ENCODE results near the gene CDADC1. TPM values are rescaled to one million over a fixed set of nuclear protein-coding genes. Genes with fewer than 3 reads are reported as not detected.

Gene CDADC1
- total and polyA plus RNA-seq, 2 donors (not counting 1 experiment from before 2014, with no cell fraction given), result 6.1 to 6.6 TPM

GRCh38 chr13:49241296-49241695 is 6.4 kb upstream of the CDADC1 start:
- H3K9ac ChIP-seq (ENCODE audit: insufficient read depth, low read length), result no peak overlapping the region
- H3K27me3 ChIP-seq (ENCODE audit: control insufficient read depth, insufficient read depth, low read length), result no peaks in the 10 kb centered on the region
- H3K79me2 ChIP-seq (ENCODE audit: control insufficient read depth, insufficient read depth, low read length), result no peaks in the 10 kb centered on the region
- no peak overlapping the region for H2AFZ ChIP-seq (ENCODE audit: low read length)
- H3K4me1 ChIP-seq (ENCODE audit: control insufficient read depth, extremely low read depth, insufficient read depth, low read length), result no peaks in the 10 kb centered on the region
- no peaks in the 10 kb centered on the region for H3K9me3 ChIP-seq (ENCODE audit: control insufficient read depth, insufficient read depth, low read depth, low read length)
- H3K4me2 ChIP-seq (ENCODE audit: extremely low read depth, insufficient read depth, low read length), result no peak overlapping the region
- DNase-seq (ENCODE audit: low read depth in 2 of 2), result no peak
- no peak overlapping the region for H3K4me3 ChIP-seq (replicated peaks in 1 of 4; ENCODE audit: control extremely low read depth in 1 of 4, insufficient read depth in 1 of 4, low read depth in 3 of 4, low read length in 4 of 4)
- no peaks in the 10 kb centered on the region for H3K36me3 ChIP-seq (ENCODE audit: control insufficient read depth, insufficient read depth, low read length)
- H4K20me1 ChIP-seq (ENCODE audit: control insufficient read depth, extremely low read depth, insufficient read depth, low read length), result no peaks in the 10 kb centered on the region
- no peak overlapping the region for H3K27ac ChIP-seq (ENCODE audit: insufficient read depth, low read length)
- no peak for TF ChIP-seq EZH2 (IDR thresholded peaks at IDR 0.05; ENCODE audit: low read length, missing control alignments)
- no peak for TF ChIP-seq CTCF (conservative IDR thresholded peaks at IDR 0.05 in 1 of 2, IDR thresholded peaks at IDR 0.05 in 1 of 2; ENCODE audit: low read depth in 1 of 2, low read length in 2 of 2)

- H2AFZ ChIP-seq (ENCODE audit: low read length), result no peak overlapping the region
- TF ChIP-seq EZH2 (IDR thresholded peaks at IDR 0.05; ENCODE audit: low read length, missing control alignments) (no peak), CTCF (conservative IDR thresholded peaks at IDR 0.05 in 1 of 2, IDR thresholded peaks at IDR 0.05 in 1 of 2; ENCODE audit: low read depth in 1 of 2, low read length in 2 of 2) (no peak)
- no peak overlapping the region for H3K4me3 ChIP-seq (replicated peaks in 1 of 4; ENCODE audit: control extremely low read depth in 1 of 4, insufficient read depth in 1 of 4, low read depth in 3 of 4, low read length in 4 of 4)
- no peaks in the 10 kb centered on the region for H3K9me3 ChIP-seq (ENCODE audit: control insufficient read depth, insufficient read depth, low read depth, low read length)
- no peak overlapping the region for H3K27ac ChIP-seq (ENCODE audit: insufficient read depth, low read length)
- H4K20me1 ChIP-seq (ENCODE audit: control insufficient read depth, extremely low read depth, insufficient read depth, low read length), result no peaks in the 10 kb centered on the region
- H3K4me1 ChIP-seq (ENCODE audit: control insufficient read depth, extremely low read depth, insufficient read depth, low read length), result no peaks in the 10 kb centered on the region
- no peak overlapping the region for H3K9ac ChIP-seq (ENCODE audit: insufficient read depth, low read length)
- H3K36me3 ChIP-seq (ENCODE audit: control insufficient read depth, insufficient read depth, low read length), result no peaks in the 10 kb centered on the region
- DNase-seq (ENCODE audit: low read depth in 2 of 2), result no peak
- H3K4me2 ChIP-seq (ENCODE audit: extremely low read depth, insufficient read depth, low read length), result no peak overlapping the region
- no peaks in the 10 kb centered on the region for H3K27me3 ChIP-seq (ENCODE audit: control insufficient read depth, insufficient read depth, low read length)
- H3K79me2 ChIP-seq (ENCODE audit: control insufficient read depth, insufficient read depth, low read length), result peaks cover 2% of the 10 kb centered on the region
Measured at GRCh38 chr13:49245101-49245500, 2.6 kb upstream of the CDADC1 start.

GRCh38 chr13:49246850-49247642 is 679 bp upstream of the CDADC1 start:
- Histone ChIP-seq H3K27me3 (ENCODE audit: control insufficient read depth, insufficient read depth, low read length) (no peaks in the 10 kb centered on the region), H4K20me1 (ENCODE audit: control insufficient read depth, extremely low read depth, insufficient read depth, low read length) (no peaks in the 10 kb centered on the region), H3K4me3 (replicated peaks in 1 of 4; ENCODE audit: control extremely low read depth in 1 of 4, insufficient read depth in 1 of 4, low read depth in 3 of 4, low read length in 4 of 4) (peak overlapping the region; percentile 63 to 93 (median 92)), H3K9me3 (ENCODE audit: control insufficient read depth, insufficient read depth, low read depth, low read length) (no peaks in the 10 kb centered on the region), H3K79me2 (ENCODE audit: control insufficient read depth, insufficient read depth, low read length) (peaks cover 2% of the 10 kb centered on the region), H3K4me2 (ENCODE audit: extremely low read depth, insufficient read depth, low read length) (peak overlapping the region; percentile 77), H3K4me1 (ENCODE audit: control insufficient read depth, extremely low read depth, insufficient read depth, low read length) (no peaks in the 10 kb centered on the region), H3K27ac (ENCODE audit: insufficient read depth, low read length) (peak overlapping the region; percentile 83), H3K36me3 (ENCODE audit: control insufficient read depth, insufficient read depth, low read length) (no peaks in the 10 kb centered on the region), H2AFZ (ENCODE audit: low read length) (peak overlapping the region; percentile 97), H3K9ac (ENCODE audit: insufficient read depth, low read length) (peak overlapping the region; percentile 87)
- TF ChIP-seq EZH2 (IDR thresholded peaks at IDR 0.05; ENCODE audit: low read length, missing control alignments) (no peak), CTCF (conservative IDR thresholded peaks at IDR 0.05 in 1 of 2, IDR thresholded peaks at IDR 0.05 in 1 of 2; ENCODE audit: low read depth in 1 of 2, low read length in 2 of 2) (no peak)
- no peak for DNase-seq (ENCODE audit: low read depth in 2 of 2)
